ENCODE data around the gene DDR1.
"Not testable (repeated sequence)": the region's sequence is repeated elsewhere in the genome, so short reads cannot be mapped to it uniquely, and the experiment has no call there.

DDR1 gene

DNA sequence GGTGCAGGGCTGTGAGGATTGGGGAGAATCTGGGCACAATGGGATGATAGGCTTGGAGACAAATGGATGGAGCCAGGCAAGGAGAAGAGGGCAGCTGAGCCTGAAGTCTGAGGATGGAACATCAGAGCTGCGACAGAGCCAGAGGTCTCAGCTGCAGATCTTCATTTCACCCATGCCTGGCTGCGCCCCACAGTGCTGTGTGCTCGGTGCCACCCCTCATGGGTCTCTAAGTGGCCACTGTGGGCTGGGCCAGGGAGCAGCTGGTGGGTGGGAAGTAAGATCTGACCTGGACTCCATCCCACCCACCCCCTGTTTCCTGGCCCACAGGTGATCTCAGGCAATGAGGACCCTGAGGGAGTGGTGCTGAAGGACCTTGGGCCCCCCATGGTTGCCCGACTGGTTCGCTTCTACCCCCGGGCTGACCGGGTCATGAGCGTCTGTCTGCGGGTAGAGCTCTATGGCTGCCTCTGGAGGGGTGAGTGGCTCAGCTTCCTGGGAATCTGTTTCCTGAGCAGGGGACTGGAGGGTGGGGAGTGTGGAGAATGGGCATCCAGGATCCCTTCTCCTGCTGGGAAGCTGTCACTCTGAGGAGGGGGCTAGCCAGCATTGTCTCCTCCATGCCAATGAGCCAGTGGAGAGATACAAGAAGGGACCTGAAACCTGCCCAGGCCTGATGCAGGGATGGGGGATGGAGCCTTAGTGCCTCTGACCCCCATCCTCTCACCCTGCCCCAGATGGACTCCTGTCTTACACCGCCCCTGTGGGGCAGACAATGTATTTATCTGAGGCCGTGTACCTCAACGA lies 6.5 kb downstream of the DDR1 start:
- no peak for DNase-seq (ENCODE audit: low spot score)
- no peaks in the 10 kb centered on the region for H3K27me3 Mint-ChIP-seq (ENCODE audit: low read depth)
- no peaks in the 10 kb centered on the region for H3K9me3 Mint-ChIP-seq
- no peaks in the 10 kb centered on the region for H3K36me3 Mint-ChIP-seq (ENCODE audit: low read depth)
- no peak overlapping the region for H3K4me3 Mint-ChIP-seq
- no peak overlapping the region for H3K27ac Mint-ChIP-seq
- peaks cover 3% of the 10 kb centered on the region for H3K4me1 Mint-ChIP-seq (ENCODE audit: low read depth)

DNA sequence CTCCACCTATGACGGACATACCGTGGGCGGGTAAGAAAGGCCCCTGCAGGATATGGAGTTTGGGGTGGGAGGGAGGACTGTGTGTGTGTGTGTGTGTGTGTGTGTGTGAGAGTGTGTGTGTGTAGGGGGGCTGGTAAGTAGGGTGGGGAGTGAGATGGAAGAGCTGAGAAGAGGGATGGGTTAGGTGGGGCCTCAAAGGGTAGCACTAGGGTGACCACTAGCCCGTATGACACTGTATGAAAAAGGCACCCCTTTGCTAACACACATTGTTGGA lies 7.1 kb downstream of the DDR1 start:
- H3K27me3 Mint-ChIP-seq (ENCODE audit: low read depth), result no peaks in the 10 kb centered on the region
- no peaks in the 10 kb centered on the region for H3K36me3 Mint-ChIP-seq (ENCODE audit: low read depth)
- no peak overlapping the region for H3K27ac Mint-ChIP-seq
- no peak for DNase-seq (ENCODE audit: low spot score)
- H3K9me3 Mint-ChIP-seq, result no peaks in the 10 kb centered on the region
- H3K4me1 Mint-ChIP-seq (ENCODE audit: low read depth), result no peaks in the 10 kb centered on the region
- no peak overlapping the region for H3K4me3 Mint-ChIP-seq

DNA sequence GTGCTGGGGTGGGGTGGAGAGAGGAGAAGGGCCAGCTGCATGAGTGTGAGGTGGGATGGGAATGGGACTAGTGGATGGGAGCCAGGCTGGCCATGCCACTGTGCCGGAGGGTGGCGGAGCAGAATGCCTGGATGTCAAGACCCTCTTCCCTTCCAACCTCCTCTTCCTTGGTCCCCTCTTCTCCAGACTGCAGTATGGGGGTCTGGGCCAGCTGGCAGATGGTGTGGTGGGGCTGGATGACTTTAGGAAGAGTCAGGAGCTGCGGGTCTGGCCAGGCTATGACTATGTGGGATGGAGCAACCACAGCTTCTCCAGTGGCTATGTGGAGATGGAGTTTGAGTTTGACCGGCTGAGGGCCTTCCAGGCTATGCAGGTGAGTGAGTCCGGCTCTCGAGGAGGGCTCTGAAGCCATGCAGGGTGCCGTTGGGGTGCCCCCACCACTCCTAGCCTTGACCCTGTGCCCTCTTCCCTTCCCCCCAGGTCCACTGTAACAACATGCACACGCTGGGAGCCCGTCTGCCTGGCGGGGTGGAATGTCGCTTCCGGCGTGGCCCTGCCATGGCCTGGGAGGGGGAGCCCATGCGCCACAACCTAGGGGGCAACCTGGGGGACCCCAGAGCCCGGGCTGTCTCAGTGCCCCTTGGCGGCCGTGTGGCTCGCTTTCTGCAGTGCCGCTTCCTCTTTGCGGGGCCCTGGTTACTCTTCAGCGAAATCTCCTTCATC lies 7.7 kb downstream of the DDR1 start:
- DNase-seq (ENCODE audit: low spot score), result no peak
- no peaks in the 10 kb centered on the region for H3K9me3 Mint-ChIP-seq
- H3K27ac Mint-ChIP-seq, result no peak overlapping the region
- H3K4me1 Mint-ChIP-seq (ENCODE audit: low read depth), result no peaks in the 10 kb centered on the region
- no peaks in the 10 kb centered on the region for H3K36me3 Mint-ChIP-seq (ENCODE audit: low read depth)
- H3K4me3 Mint-ChIP-seq, result no peak overlapping the region
- H3K27me3 Mint-ChIP-seq (ENCODE audit: low read depth), result no peaks in the 10 kb centered on the region

DNA sequence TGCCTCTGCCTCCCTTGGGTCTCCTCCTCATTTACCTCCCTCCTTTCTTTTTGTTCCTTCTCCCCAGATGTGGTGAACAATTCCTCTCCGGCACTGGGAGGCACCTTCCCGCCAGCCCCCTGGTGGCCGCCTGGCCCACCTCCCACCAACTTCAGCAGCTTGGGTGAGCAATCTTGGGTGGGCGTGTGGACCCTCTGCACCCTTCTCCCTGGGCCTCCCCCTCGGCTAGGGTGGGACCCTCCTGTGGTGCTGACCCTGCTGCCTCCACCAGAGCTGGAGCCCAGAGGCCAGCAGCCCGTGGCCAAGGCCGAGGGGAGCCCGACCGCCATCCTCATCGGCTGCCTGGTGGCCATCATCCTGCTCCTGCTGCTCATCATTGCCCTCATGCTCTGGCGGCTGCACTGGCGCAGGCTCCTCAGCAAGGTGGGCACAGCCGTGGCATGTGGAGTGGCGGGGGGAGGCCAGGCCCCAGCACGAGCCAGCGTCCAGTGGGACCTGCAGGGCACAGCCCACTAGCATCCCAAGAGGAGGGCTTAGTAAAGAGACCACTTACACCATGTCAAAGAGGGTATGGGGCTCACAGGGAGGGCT lies 8.8 kb downstream of the DDR1 start:
- no peak for DNase-seq (ENCODE audit: low spot score)
- Mint-ChIP-seq H3K4me3 (no peak overlapping the region), H3K36me3 (ENCODE audit: low read depth) (no peaks in the 10 kb centered on the region), H3K27ac (no peak overlapping the region), H3K27me3 (ENCODE audit: low read depth) (no peaks in the 10 kb centered on the region), H3K4me1 (ENCODE audit: low read depth) (no peaks in the 10 kb centered on the region), H3K9me3 (no peaks in the 10 kb centered on the region)

DNA sequence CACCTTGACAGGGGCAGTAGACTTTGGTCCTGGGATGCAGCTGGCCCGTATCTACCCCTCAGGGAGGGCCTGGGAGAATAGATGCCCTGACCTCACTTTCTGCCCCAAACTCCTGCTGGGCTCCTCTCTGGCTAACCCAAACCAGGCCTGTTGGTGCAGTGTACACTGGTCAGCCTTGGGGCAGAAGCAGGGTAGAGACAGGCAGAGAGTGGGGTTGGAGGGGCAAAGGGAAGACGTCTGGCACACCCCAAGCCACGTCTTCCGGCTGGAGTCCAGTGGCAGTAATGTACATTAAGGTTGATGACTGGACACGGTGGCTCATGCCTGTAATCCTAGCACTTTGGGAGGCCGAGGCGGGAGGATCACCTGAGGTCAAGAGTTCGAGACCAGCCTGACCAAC lies 9.3 kb downstream of the DDR1 start:
- Mint-ChIP-seq H3K27me3 (ENCODE audit: low read depth) (no peaks in the 10 kb centered on the region), H3K4me1 (ENCODE audit: low read depth) (no peaks in the 10 kb centered on the region), H3K36me3 (ENCODE audit: low read depth) (no peaks in the 10 kb centered on the region), H3K27ac (no peak overlapping the region), H3K9me3 (no peaks in the 10 kb centered on the region), H3K4me3 (no peak overlapping the region)
- DNase-seq (ENCODE audit: low spot score), result no peak

DNA sequence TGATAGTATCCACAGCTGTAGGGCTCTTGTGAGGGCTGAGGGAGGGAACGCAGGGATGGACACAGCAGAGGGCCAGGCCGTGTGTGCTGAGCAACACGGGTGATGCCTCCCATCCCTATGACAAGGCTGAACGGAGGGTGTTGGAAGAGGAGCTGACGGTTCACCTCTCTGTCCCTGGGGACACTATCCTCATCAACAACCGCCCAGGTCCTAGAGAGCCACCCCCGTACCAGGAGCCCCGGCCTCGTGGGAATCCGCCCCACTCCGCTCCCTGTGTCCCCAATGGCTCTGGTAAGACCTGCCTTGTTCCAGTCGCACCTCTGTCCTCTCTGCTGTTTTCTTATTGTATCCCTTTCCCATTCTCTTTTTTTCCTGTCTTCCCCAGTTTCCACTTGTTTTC lies 10.1 kb downstream of the DDR1 start:
- Mint-ChIP-seq H3K27me3 (ENCODE audit: low read depth) (no peaks in the 10 kb centered on the region), H3K9me3 (no peaks in the 10 kb centered on the region), H3K36me3 (ENCODE audit: low read depth) (no peaks in the 10 kb centered on the region), H3K27ac (no peak overlapping the region), H3K4me3 (no peak overlapping the region), H3K4me1 (ENCODE audit: low read depth) (no peaks in the 10 kb centered on the region)
- no peak for DNase-seq (ENCODE audit: low spot score)

DNA sequence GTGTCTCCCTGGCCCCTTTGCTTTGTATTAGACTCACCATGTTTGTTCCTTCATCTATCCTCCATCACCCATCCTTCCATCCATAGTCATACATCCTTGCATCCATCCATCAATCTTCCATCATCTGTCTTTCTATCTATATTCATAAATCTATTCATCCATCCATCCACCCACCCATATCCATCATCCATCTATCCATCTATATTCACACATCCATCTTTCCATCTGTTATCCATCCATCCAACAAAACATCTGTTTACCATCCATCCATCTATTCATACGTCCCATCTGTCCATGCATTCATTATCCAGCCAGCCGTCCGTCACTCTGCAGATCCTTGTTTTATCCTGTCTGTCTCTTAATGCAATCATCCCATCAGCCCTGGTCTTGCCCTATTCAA lies 10.6 kb downstream of the DDR1 start:
- Mint-ChIP-seq H3K27ac (no peak overlapping the region), H3K36me3 (ENCODE audit: low read depth) (no peaks in the 10 kb centered on the region), H3K4me1 (ENCODE audit: low read depth) (no peaks in the 10 kb centered on the region), H3K4me3 (no peak overlapping the region), H3K9me3 (no peaks in the 10 kb centered on the region), H3K27me3 (ENCODE audit: low read depth) (no peaks in the 10 kb centered on the region)
- no peak for DNase-seq (ENCODE audit: low spot score)

DNA sequence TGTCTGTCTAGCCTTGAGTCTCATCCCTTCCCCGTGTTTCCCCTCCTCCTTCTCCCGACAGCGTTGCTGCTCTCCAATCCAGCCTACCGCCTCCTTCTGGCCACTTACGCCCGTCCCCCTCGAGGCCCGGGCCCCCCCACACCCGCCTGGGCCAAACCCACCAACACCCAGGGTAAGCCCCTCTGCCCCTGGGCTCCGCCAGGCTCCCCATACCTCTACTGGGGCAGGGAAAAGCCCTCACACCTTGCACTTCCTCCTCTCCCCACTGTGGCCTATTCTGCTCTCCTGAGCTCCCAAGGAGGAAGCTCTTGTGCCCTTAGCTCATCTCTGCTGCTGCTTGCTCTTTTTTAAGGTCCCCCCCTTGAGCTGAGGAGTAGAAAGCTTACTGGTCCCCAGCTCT lies 11.0 kb downstream of the DDR1 start:
- Mint-ChIP-seq H3K27ac (no peak overlapping the region), H3K36me3 (ENCODE audit: low read depth) (no peaks in the 10 kb centered on the region), H3K9me3 (no peaks in the 10 kb centered on the region), H3K4me3 (no peak overlapping the region), H3K4me1 (ENCODE audit: low read depth) (no peaks in the 10 kb centered on the region), H3K27me3 (ENCODE audit: low read depth) (no peaks in the 10 kb centered on the region)
- DNase-seq (ENCODE audit: low spot score), result no peak

DNA sequence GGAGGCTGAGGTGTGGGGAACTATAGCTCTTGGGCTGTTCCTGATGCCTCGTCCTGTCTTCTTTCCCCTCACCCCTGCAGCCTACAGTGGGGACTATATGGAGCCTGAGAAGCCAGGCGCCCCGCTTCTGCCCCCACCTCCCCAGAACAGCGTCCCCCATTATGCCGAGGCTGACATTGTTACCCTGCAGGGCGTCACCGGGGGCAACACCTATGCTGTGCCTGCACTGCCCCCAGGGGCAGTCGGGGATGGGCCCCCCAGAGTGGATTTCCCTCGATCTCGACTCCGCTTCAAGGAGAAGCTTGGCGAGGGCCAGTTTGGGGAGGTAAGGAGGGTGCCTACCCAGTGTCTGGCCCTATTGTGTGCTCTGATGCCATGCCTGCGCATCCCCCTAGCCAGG lies 12.2 kb downstream of the DDR1 start:
- H3K4me3 Mint-ChIP-seq, result no peak overlapping the region
- no peak overlapping the region for H3K27ac Mint-ChIP-seq
- no peaks in the 10 kb centered on the region for H3K9me3 Mint-ChIP-seq
- no peaks in the 10 kb centered on the region for H3K4me1 Mint-ChIP-seq (ENCODE audit: low read depth)
- DNase-seq (ENCODE audit: low spot score), result no peak
- no peaks in the 10 kb centered on the region for H3K27me3 Mint-ChIP-seq (ENCODE audit: low read depth)
- no peaks in the 10 kb centered on the region for H3K36me3 Mint-ChIP-seq (ENCODE audit: low read depth)

DNA sequence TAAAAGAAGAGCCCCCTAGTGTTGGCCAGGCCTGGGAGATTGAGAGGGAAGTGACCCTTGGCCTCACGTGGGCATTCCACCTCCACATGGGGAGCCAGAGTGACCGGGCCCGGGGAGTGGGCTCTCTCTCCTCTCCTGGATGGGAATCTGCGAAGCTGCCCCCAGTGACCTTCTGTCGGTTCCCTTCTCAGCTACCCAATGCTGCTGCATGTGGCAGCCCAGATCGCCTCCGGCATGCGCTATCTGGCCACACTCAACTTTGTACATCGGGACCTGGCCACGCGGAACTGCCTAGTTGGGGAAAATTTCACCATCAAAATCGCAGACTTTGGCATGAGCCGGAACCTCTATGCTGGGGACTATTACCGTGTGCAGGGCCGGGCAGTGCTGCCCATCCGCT lies 13.6 kb downstream of the DDR1 start:
- no peaks in the 10 kb centered on the region for H3K36me3 Mint-ChIP-seq (ENCODE audit: low read depth)
- peaks cover 5% of the 10 kb centered on the region for H3K4me1 Mint-ChIP-seq (ENCODE audit: low read depth)
- no peaks in the 10 kb centered on the region for H3K27me3 Mint-ChIP-seq (ENCODE audit: low read depth)
- no peak overlapping the region for H3K27ac Mint-ChIP-seq
- H3K9me3 Mint-ChIP-seq, result no peaks in the 10 kb centered on the region
- DNase-seq (ENCODE audit: low spot score), result no peak
- no peak overlapping the region for H3K4me3 Mint-ChIP-seq

DNA sequence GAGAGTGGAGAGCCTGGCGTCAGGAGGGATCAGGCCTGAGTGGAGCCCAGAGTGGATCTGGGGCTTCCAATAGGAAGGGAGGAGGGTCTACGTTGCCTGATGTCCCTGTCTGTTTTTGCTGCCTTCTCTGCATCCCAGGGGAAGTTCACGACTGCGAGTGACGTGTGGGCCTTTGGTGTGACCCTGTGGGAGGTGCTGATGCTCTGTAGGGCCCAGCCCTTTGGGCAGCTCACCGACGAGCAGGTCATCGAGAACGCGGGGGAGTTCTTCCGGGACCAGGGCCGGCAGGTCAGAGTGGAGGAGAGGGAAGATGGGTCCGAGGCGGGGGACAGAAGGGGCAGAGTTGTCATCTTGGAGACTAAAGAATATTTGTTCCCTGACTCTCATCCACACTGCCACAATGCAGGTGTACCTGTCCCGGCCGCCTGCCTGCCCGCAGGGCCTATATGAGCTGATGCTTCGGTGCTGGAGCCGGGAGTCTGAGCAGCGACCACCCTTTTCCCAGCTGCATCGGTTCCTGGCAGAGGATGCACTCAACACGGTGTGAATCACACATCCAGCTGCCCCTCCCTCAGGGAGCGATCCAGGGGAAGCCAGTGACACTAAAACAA lies 14.5 kb downstream of the DDR1 start:
- H3K27ac Mint-ChIP-seq, result no peak overlapping the region
- peaks cover 6% of the 10 kb centered on the region for H3K4me1 Mint-ChIP-seq (ENCODE audit: low read depth)
- no peaks in the 10 kb centered on the region for H3K27me3 Mint-ChIP-seq (ENCODE audit: low read depth)
- no peak overlapping the region for H3K4me3 Mint-ChIP-seq
- no peak for DNase-seq (ENCODE audit: low spot score)
- H3K9me3 Mint-ChIP-seq, result no peaks in the 10 kb centered on the region
- no peaks in the 10 kb centered on the region for H3K36me3 Mint-ChIP-seq (ENCODE audit: low read depth)

DNA sequence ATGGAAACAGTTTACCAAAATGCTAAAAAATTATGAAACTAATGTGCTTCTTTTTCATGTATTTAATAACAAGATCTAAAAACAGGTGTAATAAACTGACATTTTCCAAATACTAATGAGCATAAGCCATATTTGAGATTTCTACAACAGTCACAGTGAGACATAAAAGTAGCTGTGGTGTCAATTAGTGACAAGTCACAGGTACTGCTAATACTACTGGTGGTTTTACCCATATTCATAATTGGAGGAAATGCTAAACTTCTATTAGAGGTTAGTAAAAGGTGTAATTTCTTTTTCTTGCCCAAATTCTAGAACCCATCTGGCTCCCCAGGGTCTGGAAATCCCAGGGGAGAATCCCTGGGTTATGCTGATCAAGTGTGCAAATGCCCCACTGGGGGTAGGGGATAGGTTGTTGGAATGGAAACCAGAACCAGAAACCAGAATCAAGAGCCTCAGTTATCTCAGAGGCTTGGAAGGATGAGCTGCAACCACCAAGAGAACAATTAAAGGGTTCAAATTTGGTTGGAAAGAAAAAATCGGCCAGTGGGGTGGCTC lies 16.6 kb downstream of the DDR1 start:
- no peak for DNase-seq (ENCODE audit: low spot score)
- Mint-ChIP-seq H3K36me3 (ENCODE audit: low read depth) (no peaks in the 10 kb centered on the region), H3K4me3 (no peak overlapping the region), H3K27ac (no peak overlapping the region), H3K4me1 (ENCODE audit: low read depth) (peaks cover 6% of the 10 kb centered on the region), H3K9me3 (no peaks in the 10 kb centered on the region), H3K27me3 (ENCODE audit: low read depth) (no peaks in the 10 kb centered on the region)

DNA sequence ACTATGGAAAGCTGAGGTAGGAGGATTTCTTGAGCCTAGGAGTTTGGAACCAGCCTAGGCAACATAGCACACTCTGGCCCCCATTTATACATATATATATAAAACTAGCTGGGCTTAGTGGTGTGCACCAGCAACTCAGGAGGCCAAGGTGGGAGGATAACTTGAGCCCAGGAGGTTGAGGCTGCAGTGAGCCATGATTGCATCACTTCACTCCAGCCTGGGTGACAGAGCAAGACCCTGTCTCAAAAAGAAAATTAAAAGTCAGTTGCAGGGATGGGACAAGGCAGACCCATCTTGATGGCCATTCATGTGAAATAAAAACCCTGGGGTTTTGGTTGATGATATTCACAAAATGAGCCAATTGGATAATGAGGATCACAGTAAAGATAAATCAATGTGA lies 17.1 kb downstream of the DDR1 start:
- H3K27ac Mint-ChIP-seq, result no peak overlapping the region
- no peak for DNase-seq (ENCODE audit: low spot score)
- no peaks in the 10 kb centered on the region for H3K36me3 Mint-ChIP-seq (ENCODE audit: low read depth)
- peaks cover 6% of the 10 kb centered on the region for H3K4me1 Mint-ChIP-seq (ENCODE audit: low read depth)
- no peak overlapping the region for H3K4me3 Mint-ChIP-seq
- H3K9me3 Mint-ChIP-seq, result no peaks in the 10 kb centered on the region
- no peaks in the 10 kb centered on the region for H3K27me3 Mint-ChIP-seq (ENCODE audit: low read depth)

DNA sequence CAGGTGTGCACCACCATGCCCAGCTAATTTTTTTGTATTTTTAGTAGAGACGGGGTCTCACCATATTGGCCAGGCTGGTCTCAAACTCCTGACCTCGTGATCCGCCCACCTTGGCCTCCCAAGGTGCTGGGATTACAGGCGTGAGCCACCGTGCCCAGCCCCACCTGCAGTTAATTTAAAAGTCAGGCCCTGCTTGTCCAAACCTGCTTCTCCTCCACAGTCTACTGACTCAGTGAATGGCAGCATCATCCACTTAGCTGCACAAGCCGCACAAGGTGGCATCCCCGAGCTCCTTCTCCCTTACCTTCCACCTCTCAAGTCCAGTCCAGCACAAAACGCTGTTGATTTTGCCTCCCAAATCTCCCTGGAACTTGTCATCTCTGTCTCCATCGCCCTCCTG lies 17.9 kb downstream of the DDR1 start:
- not testable (repeated sequence) for H3K36me3 Mint-ChIP-seq (ENCODE audit: low read depth); H3K27ac Mint-ChIP-seq; H3K27me3 Mint-ChIP-seq (ENCODE audit: low read depth); H3K4me3 Mint-ChIP-seq; H3K4me1 Mint-ChIP-seq (ENCODE audit: low read depth); DNase-seq (ENCODE audit: low spot score); H3K9me3 Mint-ChIP-seq

All from T-helper 2 cell treated with Interferon-gamma antibody and Interleukin-4, amounts not matched to agents 5 μg/mL and 100 μg/mL, for 36 hours (primary cell).